ENCODE results near the gene SUPT6H. TPM values are rescaled to one million over a fixed set of nuclear protein-coding genes. Genes with fewer than 3 reads are reported as not detected.

SUPT6H gene
- total and polyA plus RNA-seq, 9 of the 15 experiments (the other 6 are each of a cell fraction or from before 2014, with no cell fraction given): 1.7 to 77.7 (median 49.2) TPM

GRCh38 chr17:28612936-28613872 lies 48.8 kb upstream of the SUPT6H start (continued):
- TF ChIP-seq PRDM10 (IDR thresholded peaks at IDR 0.05; ENCODE audit: partially characterized antibody) (no peak), ARID4B (CRISPR knock-in tag; IDR thresholded peaks at IDR 0.05) (no peak), CHD7 (IDR thresholded peaks at IDR 0.05; ENCODE audit: low read depth, low read length) (no peak), NR4A1 (CRISPR knock-in tag; IDR thresholded peaks at IDR 0.05) (no peak), NR4A1 (tag; IDR thresholded peaks at IDR 0.05) (no peak)

Measured in K562 (cell line).